HUES64 (cell line): ENCODE measurements around the gene DDI2.
"Not testable (repeated sequence)": the region's sequence is repeated elsewhere in the genome, so short reads cannot be mapped to it uniquely, and the experiment has no call there.

ENCODE experiments used
- H3K27ac ChIP-seq: 2 replicates; pipeline ENCODE4 v1.7.0; 2013; ENCODE audit warnings: low read depth, low read length, inconsistent platforms
- H3K27me3 ChIP-seq: 2 replicates; pipeline ENCODE4 v1.6.1; 2013; ENCODE audit warnings: mild to moderate bottlenecking, low read length; ENCODE audit not compliant: insufficient read depth
- H3K36me3 ChIP-seq: 2 replicates; pipeline ENCODE4 v1.6.1; 2013; ENCODE audit warnings: mild to moderate bottlenecking, low read length; ENCODE audit not compliant: insufficient read depth
- H3K4me1 ChIP-seq: 2 replicates; pipeline ENCODE4 v1.6.1; 2013; ENCODE audit warnings: mild to moderate bottlenecking, low read length, moderate library complexity; ENCODE audit not compliant: insufficient read depth
- H3K4me3 ChIP-seq: 2 replicates; pipeline ENCODE4 v1.5.1; 2013; ENCODE audit warnings: mild to moderate bottlenecking, low read length, moderate library complexity
- H3K9ac ChIP-seq: 2 replicates; pipeline ENCODE4 v1.6.1; 2013; ENCODE audit warnings: mild to moderate bottlenecking, low read depth, low read length
- H3K9me3 ChIP-seq: 2 replicates; pipeline ENCODE4 v1.6.1; 2013; ENCODE audit warnings: low read depth, low read length; ENCODE audit not compliant: insufficient read depth
- WGBS: fragments of 150-250, 120-280 bp; methylation state at CpG from one replicate; pipeline ENCODE4 v1.1.7; 2013; ENCODE audit warnings: missing lambda C conversion rate; 5-methylcytosine and 5-hydroxymethylcytosine counted together

Gene DDI2

GRCh38 chr1:15696956-15697521, 79.8 kb downstream of the DDI2 start:
- Histone ChIP-seq H3K9me3 (no peaks in the 10 kb centered on the region), H3K27ac (no peak overlapping the region), H3K9ac (no peak overlapping the region), H3K4me3 (no peak overlapping the region), H3K27me3 (no peaks in the 10 kb centered on the region), H3K4me1 (no peaks in the 10 kb centered on the region), H3K36me3 (no peaks in the 10 kb centered on the region)
- WGBS = 87% methylated on average over 10 of the region's 10 CpGs

GRCh38 chr1:15698201-15698600, 80.9 kb downstream of the DDI2 start:
- 95% methylated on average over 2 of the region's 2 CpGs for WGBS
- no peak overlapping the region for H3K4me3 ChIP-seq
- H3K4me1 ChIP-seq = no peaks in the 10 kb centered on the region
- no peaks in the 10 kb centered on the region for H3K9me3 ChIP-seq
- no peak overlapping the region for H3K9ac ChIP-seq
- no peak overlapping the region for H3K27ac ChIP-seq
- no peaks in the 10 kb centered on the region for H3K27me3 ChIP-seq
- no peaks in the 10 kb centered on the region for H3K36me3 ChIP-seq

- H3K36me3 ChIP-seq, H3K27ac ChIP-seq, H3K4me3 ChIP-seq, H3K9me3 ChIP-seq, H3K9ac ChIP-seq, H3K27me3 ChIP-seq, H3K4me1 ChIP-seq: not testable (repeated sequence)
- WGBS = 98% methylated on average over 3 of the region's 4 CpGs
Observed at GRCh38 chr1:15699321-15699720, 82.1 kb downstream of the DDI2 start.

- H3K9ac ChIP-seq = no peak overlapping the region
- no peaks in the 10 kb centered on the region for H3K27me3 ChIP-seq
- no peaks in the 10 kb centered on the region for H3K4me1 ChIP-seq
- no peak overlapping the region for H3K27ac ChIP-seq
- 95% methylated on average over 6 of the region's 6 CpGs for WGBS
- H3K9me3 ChIP-seq = no peaks in the 10 kb centered on the region
- H3K4me3 ChIP-seq = no peak overlapping the region
- H3K36me3 ChIP-seq = no peaks in the 10 kb centered on the region
Observed at GRCh38 chr1:15700508-15700907, 83.2 kb downstream of the DDI2 start.

- Histone ChIP-seq H3K27ac (no peak overlapping the region), H3K27me3 (no peaks in the 10 kb centered on the region), H3K4me3 (no peak overlapping the region), H3K36me3 (no peaks in the 10 kb centered on the region), H3K4me1 (no peaks in the 10 kb centered on the region), H3K9me3 (no peaks in the 10 kb centered on the region), H3K9ac (no peak overlapping the region)
- 92% methylated on average over 8 of the region's 8 CpGs for WGBS
Observed at GRCh38 chr1:15701784-15702183, 84.5 kb downstream of the DDI2 start.

GRCh38 chr1:15702722-15703550, 85.7 kb downstream of the DDI2 start:
- 90% methylated on average over 18 of the region's 19 CpGs for WGBS
- H3K27me3 ChIP-seq = no peaks in the 10 kb centered on the region

GRCh38 chr1:15703562-15703961, 86.3 kb downstream of the DDI2 start:
- Histone ChIP-seq H3K27me3 (no peaks in the 10 kb centered on the region), H3K9me3 (no peaks in the 10 kb centered on the region), H3K9ac (no peak overlapping the region), H3K36me3 (no peaks in the 10 kb centered on the region), H3K4me3 (no peak overlapping the region), H3K27ac (no peak overlapping the region), H3K4me1 (no peaks in the 10 kb centered on the region)
- WGBS = 89% methylated on average over 9 of the region's 9 CpGs

More at GRCh38 chr1:15702722-15703550, 85.7 kb downstream of the DDI2 start:
- Histone ChIP-seq H3K9ac (no peak overlapping the region), H3K36me3 (no peaks in the 10 kb centered on the region), H3K4me1 (no peaks in the 10 kb centered on the region), H3K4me3 (no peak overlapping the region), H3K9me3 (no peaks in the 10 kb centered on the region), H3K27ac (no peak overlapping the region)

GRCh38 chr1:15704526-15705183, 87.4 kb downstream of the DDI2 start:
- Histone ChIP-seq H3K4me3 (no peak overlapping the region), H3K9me3 (no peaks in the 10 kb centered on the region), H3K27ac (no peak overlapping the region), H3K9ac (no peak overlapping the region), H3K27me3 (no peaks in the 10 kb centered on the region), H3K4me1 (no peaks in the 10 kb centered on the region), H3K36me3 (no peaks in the 10 kb centered on the region)
- WGBS = 91% methylated on average over 16 of the region's 17 CpGs

GRCh38 chr1:15705184-15705566, 87.9 kb downstream of the DDI2 start:
- Histone ChIP-seq H3K4me1 (no peaks in the 10 kb centered on the region), H3K27me3 (no peaks in the 10 kb centered on the region), H3K36me3 (no peaks in the 10 kb centered on the region), H3K27ac (no peak overlapping the region), H3K9ac (no peak overlapping the region), H3K9me3 (no peaks in the 10 kb centered on the region), H3K4me3 (no peak overlapping the region)
- 97% methylated on average over 11 of the region's 11 CpGs for WGBS

- Histone ChIP-seq H3K27ac (no peak overlapping the region), H3K27me3 (no peaks in the 10 kb centered on the region), H3K4me1 (no peaks in the 10 kb centered on the region), H3K4me3 (no peak overlapping the region), H3K9ac (no peak overlapping the region), H3K36me3 (no peaks in the 10 kb centered on the region), H3K9me3 (no peaks in the 10 kb centered on the region)
- WGBS = 90% methylated on average over 7 of the region's 7 CpGs
Observed at GRCh38 chr1:15706751-15707150, 89.5 kb downstream of the DDI2 start.

- Histone ChIP-seq H3K27me3 (no peaks in the 10 kb centered on the region), H3K27ac (no peak overlapping the region), H3K9me3 (no peaks in the 10 kb centered on the region), H3K9ac (no peak overlapping the region), H3K4me1 (no peaks in the 10 kb centered on the region), H3K4me3 (no peak overlapping the region), H3K36me3 (no peaks in the 10 kb centered on the region)
- WGBS = 96% methylated on average over 8 of the region's 8 CpGs
Observed at GRCh38 chr1:15707239-15707925, 90.1 kb downstream of the DDI2 start.
